OCI-LY1 (cell line): ENCODE results near the gene EIF4EBP3.

ENCODE experiments used
- H2AFZ ChIP-seq: fragments of 200-600 bp; sonication (generic), shearing (Covaris generic); 2 replicates; pipeline ENCODE4 v1.6.0; 2014; ENCODE audit warnings: antibody characterized with exemption, mild to moderate bottlenecking, low read length
- H3F3A ChIP-seq: fragments of 200-600 bp; sonication (generic), shearing (Covaris generic); 2 replicates; pipeline ENCODE4 v1.6.0; 2014; ENCODE audit warnings: mild to moderate bottlenecking, antibody characterized with exemption, low read length, moderate library complexity; ENCODE audit not compliant: insufficient read depth
- H3K27ac ChIP-seq: fragments of 200-600 bp; sonication (generic); 2 replicates; pipeline ENCODE4 v1.5.1; 2014; ENCODE audit warnings: low read length, mixed run types, mild to moderate bottlenecking, low read depth; ENCODE audit not compliant: poor library complexity, severe bottlenecking
- H3K27me3 ChIP-seq: fragments of 200-600 bp; sonication (generic); 2 replicates; pipeline ENCODE4 v1.6.0; 2014; ENCODE audit warnings: antibody characterized with exemption, mild to moderate bottlenecking, low read length, moderate library complexity; ENCODE audit not compliant: insufficient read depth
- H3K36me3 ChIP-seq: fragments of 200-600 bp; sonication (generic); 2 replicates; pipeline ENCODE4 v1.6.1; 2014; ENCODE audit warnings: mild to moderate bottlenecking, antibody characterized with exemption, low read length, moderate library complexity, mixed read lengths; ENCODE audit not compliant: insufficient read depth
- H3K4me1 ChIP-seq: fragments of 200-600 bp; sonication (generic); 2 replicates; pipeline ENCODE4 v1.5.1; 2014; ENCODE audit warnings: mild to moderate bottlenecking, low read length, moderate library complexity; ENCODE audit not compliant: insufficient read depth, severe bottlenecking
- H3K4me2 ChIP-seq: fragments of 200-600 bp; sonication (generic), shearing (Covaris generic); 2 replicates; pipeline ENCODE4 v1.6.1; 2014; ENCODE audit warnings: low read length
- H3K4me3 ChIP-seq: fragments of 200-600 bp; sonication (generic); 2 replicates; pipeline ENCODE4 v1.5.1; 2014; ENCODE audit warnings: low read length, low read depth, mild to moderate bottlenecking, mixed read lengths; ENCODE audit not compliant: poor library complexity, severe bottlenecking
- H3K79me2 ChIP-seq: fragments of 200-600 bp; shearing (Covaris generic); 2 replicates; pipeline ENCODE4 v1.6.1; 2016; ENCODE audit warnings: mixed run types, low read length, mixed read lengths; ENCODE audit not compliant: insufficient read depth
- H3K9ac ChIP-seq: fragments of 200-600 bp; sonication (generic), shearing (Covaris generic); 2 replicates; pipeline ENCODE4 v1.6.1; 2014; ENCODE audit warnings: mild to moderate bottlenecking, low read length, mixed read lengths
- H3K9me2 ChIP-seq: fragments of 200-600 bp; sonication (generic), shearing (Covaris generic); 2 replicates; pipeline ENCODE4 v1.6.1; 2014; ENCODE audit warnings: low read depth, mild to moderate bottlenecking, low read length, mixed read lengths
- H3K9me3 ChIP-seq: fragments of 200-600 bp; shearing (Covaris generic); 2 replicates; pipeline ENCODE4 v1.6.1; 2014; ENCODE audit warnings: low read length, mixed read lengths
- H4K20me1 ChIP-seq: fragments of 200-600 bp; sonication (generic), shearing (Covaris generic); 2 replicates; pipeline ENCODE4 v1.6.0; 2016; ENCODE audit warnings: mild to moderate bottlenecking, low read length; ENCODE audit not compliant: insufficient read depth
- EZH2 ChIP-seq: fragments of 200-600 bp; sonication (generic), shearing (Covaris generic); IDR thresholded peaks from 2 replicates; pipeline ENCODE4 v1.8.0; 2017; ENCODE audit warnings: borderline replicate concordance, mixed run types, mild to moderate bottlenecking, antibody characterized with exemption, low read length, moderate library complexity, mixed read lengths
- TF ChIP-seq, protein P1 (sequence below): fragments of 200-600 bp; sonication (generic), shearing (Covaris generic); IDR thresholded peaks from 2 replicates; pipeline ENCODE4 v1.5.1; 2017; ENCODE audit warnings: mild to moderate bottlenecking, antibody characterized with exemption, low read length, moderate library complexity, mixed read lengths

Gene EIF4EBP3

DNA sequence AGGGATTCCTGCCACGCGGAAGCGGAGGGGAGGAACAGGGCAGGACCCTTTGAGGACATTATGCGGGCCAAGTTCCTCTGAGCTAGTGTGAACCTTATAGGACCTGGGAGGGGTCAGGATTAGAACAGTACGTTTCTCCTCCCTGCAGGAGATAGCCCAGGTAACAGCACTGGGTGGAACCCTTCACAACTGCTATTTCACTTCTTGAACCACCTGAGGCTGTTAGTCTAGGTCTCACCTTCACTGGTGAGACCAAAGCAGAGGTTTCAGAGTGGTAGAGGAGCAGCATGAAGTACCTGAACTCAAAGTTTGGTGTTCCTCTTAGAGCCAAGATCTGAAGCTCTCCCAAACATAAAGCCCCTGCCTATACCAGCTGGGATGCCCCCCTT, 832 bp downstream of the EIF4EBP3 start:
- H3K4me2 ChIP-seq: peak overlapping the region; percentile 81
- no peak overlapping the region for H2AFZ ChIP-seq
- H3K9ac ChIP-seq: peak overlapping the region; percentile 66

GRCh38 chr5:140548791-140549190, 1.3 kb downstream of the EIF4EBP3 start:
- Histone ChIP-seq H3K9me3 (no peaks in the 10 kb centered on the region), H3F3A (no peaks in the 10 kb centered on the region), H3K4me3 (no peak overlapping the region), H3K4me1 (peaks cover 28% of the 10 kb centered on the region), H3K9ac (no peak overlapping the region; the same call in 1 of the 2 replicates), H3K79me2 (no peaks in the 10 kb centered on the region), H3K27ac (peak overlapping the region; percentile 71), H3K9me2 (no peaks in the 10 kb centered on the region), H3K27me3 (no peaks in the 10 kb centered on the region), H4K20me1 (no peaks in the 10 kb centered on the region), H2AFZ (no peak overlapping the region), H3K36me3 (peaks cover 58% of the 10 kb centered on the region), H3K4me2 (no peak overlapping the region)
- TF ChIP-seq EZH2: no peak
- TF ChIP-seq, protein P1, sequence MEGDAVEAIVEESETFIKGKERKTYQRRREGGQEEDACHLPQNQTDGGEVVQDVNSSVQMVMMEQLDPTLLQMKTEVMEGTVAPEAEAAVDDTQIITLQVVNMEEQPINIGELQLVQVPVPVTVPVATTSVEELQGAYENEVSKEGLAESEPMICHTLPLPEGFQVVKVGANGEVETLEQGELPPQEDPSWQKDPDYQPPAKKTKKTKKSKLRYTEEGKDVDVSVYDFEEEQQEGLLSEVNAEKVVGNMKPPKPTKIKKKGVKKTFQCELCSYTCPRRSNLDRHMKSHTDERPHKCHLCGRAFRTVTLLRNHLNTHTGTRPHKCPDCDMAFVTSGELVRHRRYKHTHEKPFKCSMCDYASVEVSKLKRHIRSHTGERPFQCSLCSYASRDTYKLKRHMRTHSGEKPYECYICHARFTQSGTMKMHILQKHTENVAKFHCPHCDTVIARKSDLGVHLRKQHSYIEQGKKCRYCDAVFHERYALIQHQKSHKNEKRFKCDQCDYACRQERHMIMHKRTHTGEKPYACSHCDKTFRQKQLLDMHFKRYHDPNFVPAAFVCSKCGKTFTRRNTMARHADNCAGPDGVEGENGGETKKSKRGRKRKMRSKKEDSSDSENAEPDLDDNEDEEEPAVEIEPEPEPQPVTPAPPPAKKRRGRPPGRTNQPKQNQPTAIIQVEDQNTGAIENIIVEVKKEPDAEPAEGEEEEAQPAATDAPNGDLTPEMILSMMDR: no peak

More for the DNA sequence above, 832 bp downstream of the EIF4EBP3 start:
- H3K36me3 ChIP-seq: peaks cover 59% of the 10 kb centered on the region
- no peaks in the 10 kb centered on the region for H3F3A ChIP-seq
- TF ChIP-seq, protein P1: no peak
- TF ChIP-seq EZH2: no peak
- H3K9me3 ChIP-seq: no peaks in the 10 kb centered on the region
- H3K27me3 ChIP-seq: no peaks in the 10 kb centered on the region
- peak overlapping the region; percentile 61 for H3K4me3 ChIP-seq
- no peaks in the 10 kb centered on the region for H3K9me2 ChIP-seq
- no peaks in the 10 kb centered on the region for H4K20me1 ChIP-seq
- H3K4me1 ChIP-seq: peaks cover 24% of the 10 kb centered on the region
- peak overlapping the region; percentile 71 for H3K27ac ChIP-seq
- H3K79me2 ChIP-seq: no peaks in the 10 kb centered on the region

GRCh38 chr5:140549237-140550144, 2.0 kb downstream of the EIF4EBP3 start:
- H3K9me2 ChIP-seq: no peaks in the 10 kb centered on the region
- no peaks in the 10 kb centered on the region for H4K20me1 ChIP-seq
- no peak for TF ChIP-seq EZH2
- TF ChIP-seq, protein P1: no peak
- no peak overlapping the region for H3K4me2 ChIP-seq
- H3F3A ChIP-seq: no peaks in the 10 kb centered on the region
- H3K27ac ChIP-seq: no peak overlapping the region
- H3K9me3 ChIP-seq: no peaks in the 10 kb centered on the region
- no peak overlapping the region for H3K4me3 ChIP-seq
- no peak overlapping the region for H3K9ac ChIP-seq
- peaks cover 62% of the 10 kb centered on the region for H3K36me3 ChIP-seq
- no peaks in the 10 kb centered on the region for H3K79me2 ChIP-seq
- H3K27me3 ChIP-seq: no peaks in the 10 kb centered on the region
- no peak overlapping the region for H2AFZ ChIP-seq
- H3K4me1 ChIP-seq: peaks cover 35% of the 10 kb centered on the region
